Lung (tissue), 12 donors: ENCODE results near the gene MSLN. TPM values are rescaled to one million over a fixed set of nuclear protein-coding genes. Genes with fewer than 3 reads are reported as not detected.

ENCODE experiments used
- ATAC-seq: fragments of 200-7000 bp; cut with Tn5 transposase; one replicate; pipeline ENCODE4 v1.9.1; 2020; ENCODE audit warnings: moderate number of reproducible peaks; ENCODE audit not compliant: insufficient read depth, low FRiP score
- DNase-seq, 3 donors: peaks; one replicate each; pipeline ENCODE4 v3.0.0-alpha.2; 2013 to 2017
- H3K27ac ChIP-seq, 2 donors: one replicate each; pipeline ENCODE4 v1.5.1; 2013; ENCODE audit warnings: mild to moderate bottlenecking in 2 of 2, moderate library complexity in 2 of 2, control low read depth in 1 of 2, inconsistent platforms in 1 of 2, low read depth in 1 of 2, low read length in 1 of 2
- H3K27me3 ChIP-seq, 3 donors: one replicate each; pipeline ENCODE4 v1.5.1; 2013; ENCODE audit warnings: low read length in 2 of 3; ENCODE audit not compliant: control insufficient read depth in 3 of 3, insufficient read depth in 3 of 3
- H3K36me3 ChIP-seq, 4 donors: one replicate each; pipeline ENCODE4 v1.5.1; 2013; ENCODE audit warnings: low read length in 4 of 4, mild to moderate bottlenecking in 1 of 4, moderate library complexity in 1 of 4; ENCODE audit not compliant: control insufficient read depth in 4 of 4, insufficient read depth in 4 of 4
- H3K4me1 ChIP-seq, 5 donors: one replicate each; pipeline ENCODE4 v1.5.1; 2013; ENCODE audit warnings: low read length in 5 of 5, mild to moderate bottlenecking in 2 of 5, moderate library complexity in 1 of 5; ENCODE audit not compliant: control insufficient read depth in 5 of 5, insufficient read depth in 5 of 5
- H3K4me3 ChIP-seq: one replicate; pipeline ENCODE4 v1.5.1; 2013; ENCODE audit warnings: mild to moderate bottlenecking, control low read depth, moderate library complexity
- H3K9ac ChIP-seq, 2 donors: one replicate each; pipeline ENCODE4 v1.5.1; 2013; ENCODE audit warnings: low read length in 2 of 2, control low read depth in 1 of 2; ENCODE audit not compliant: insufficient read depth in 1 of 2
- H3K9me3 ChIP-seq, 4 donors: one replicate each; pipeline ENCODE4 v1.5.1; 2013; ENCODE audit warnings: low read length in 3 of 4, mild to moderate bottlenecking in 1 of 4, moderate library complexity in 1 of 4; ENCODE audit not compliant: control insufficient read depth in 4 of 4, insufficient read depth in 3 of 4
- CTCF ChIP-seq: IDR thresholded peaks from 2 replicates; pipeline ENCODE4 v1.5.1; 2012; ENCODE audit warnings: mild to moderate bottlenecking; ENCODE audit errors: control extremely low read depth, extremely low read depth
- WGBS, 2 donors: extraction: QIAGEN DNeasy Blood & Tissue Kit; methylation state at CpG; one replicate each; pipeline ENCODE4 v1.1.7; 2013; 5-methylcytosine and 5-hydroxymethylcytosine counted together
- polyA plus RNA-seq, 2 donors: library from polyadenylated mRNA; stranded (reverse); fragments of 200-250 nt; gene quantifications; one replicate each; pipeline ENCODE4 v1.2.1, GENCODE V29; 2013
- total RNA-seq, 2 donors: library from RNA; depleted of rRNA in 1 of 2; stranded (reverse); fragments of >200 nt in 1 of 2; gene quantifications; one replicate each; pipeline ENCODE4 v1.2.1, GENCODE V29; 2014 to 2021
- donor health status: control.
- donor health status: control.
- donor health status: Bipolar disorder and iron deficiency.
- donor health status: healthy.
- donor health status: DM: yes; HTN: yes; CAD: no.

The MSLN gene
- total and polyA plus RNA-seq, 4 donors = 98.8 to 155 (median 120) TPM

GRCh38 chr16:725041-725376 lies 35.5 kb upstream of the MSLN start:
- no peaks in the 10 kb centered on the region for H3K9me3 ChIP-seq
- no peak overlapping the region for H3K27ac ChIP-seq
- H3K4me1 ChIP-seq = peaks cover 0 to 21% (median 3%) of the 10 kb centered on the region in 5 donors
- H3K4me3 ChIP-seq = no peak overlapping the region
- H3K36me3 ChIP-seq = no peaks in the 10 kb centered on the region
- no peak for ATAC-seq
- 77 to 84% methylated on average over 7 of the region's 7 CpGs for WGBS, 2 donors
- H3K9ac ChIP-seq = no peak overlapping the region
- TF ChIP-seq CTCF = no peak
- peaks cover 0 to 7% (median 4%) of the 10 kb centered on the region in 3 donors for H3K27me3 ChIP-seq
- no peak for DNase-seq

GRCh38 chr16:725463-726187 lies 34.9 kb upstream of the MSLN start:
- no peak for ATAC-seq
- Histone ChIP-seq H3K4me3 (no peak overlapping the region), H3K9ac (no peak overlapping the region), H3K27me3 (peaks cover 0 to 7% (median 4%) of the 10 kb centered on the region in 3 donors), H3K4me1 (peaks cover 0 to 16% (median 3%) of the 10 kb centered on the region in 5 donors), H3K36me3 (peaks cover 0 to 4% (median 0%) of the 10 kb centered on the region in 4 donors), H3K9me3 (no peaks in the 10 kb centered on the region), H3K27ac (no peak overlapping the region)
- DNase-seq = no peak
- TF ChIP-seq CTCF = no peak
- WGBS, 2 donors = 74 to 86% methylated on average over 23 of the region's 23 CpGs

- Histone ChIP-seq H3K4me1 (peaks cover 0 to 16% (median 3%) of the 10 kb centered on the region in 5 donors), H3K9ac (no peak overlapping the region), H3K27me3 (peaks cover 0 to 7% (median 4%) of the 10 kb centered on the region in 3 donors), H3K36me3 (peaks cover 0 to 5% (median 0%) of the 10 kb centered on the region in 4 donors), H3K4me3 (no peak overlapping the region), H3K27ac (no peak overlapping the region), H3K9me3 (no peaks in the 10 kb centered on the region)
- ATAC-seq = no peak
- no peak for TF ChIP-seq CTCF
- 24 to 26% methylated on average over 7 to 9 of the region's 9 CpGs for WGBS, 2 donors
- no peak for DNase-seq
These were observed 34.4 kb upstream of the MSLN start for GRCh38 chr16:726188-726437.
